Gastroesophageal sphincter (tissue), 4 donors: Measurements from ENCODE around the gene LYST. TPM values are rescaled to one million over a fixed set of nuclear protein-coding genes. Genes with fewer than 3 reads are reported as not detected.

Experiments
- ATAC-seq: fragments of 150-250 bp; one replicate; pipeline ENCODE4 v1.9.1; 2016; ENCODE audit warnings: mild to moderate bottlenecking, moderate library complexity
- H3K27ac ChIP-seq, 4 donors: fragments of 200-600 bp; sonication (generic) in 3 of 4; 1 replicate in 3 of 4; 2 replicates in 1 of 4; pipeline ENCODE4 v1.5.1; 2016 to 2019
- H3K27me3 ChIP-seq: fragments of 200-600 bp; sonication (generic); one replicate; pipeline ENCODE4 v1.5.1; 2019
- H3K36me3 ChIP-seq, 2 donors: fragments of 200-600 bp; sonication (generic); one replicate each; pipeline ENCODE4 v1.5.1; 2019; ENCODE audit warnings: control low read depth in 1 of 2
- H3K4me1 ChIP-seq, 3 donors: fragments of 200-600 bp; sonication (generic); 1 replicate in 2 of 3; 2 replicates in 1 of 3; pipeline ENCODE4 v1.5.1; 2016 to 2019; ENCODE audit warnings: control low read depth in 2 of 3
- H3K4me3 ChIP-seq, 2 donors: fragments of 200-600 bp; sonication (generic); one replicate each; pipeline ENCODE4 v1.5.1; 2019; ENCODE audit warnings: mild to moderate bottlenecking in 1 of 2, moderate library complexity in 1 of 2
- H3K9me3 ChIP-seq, 3 donors: fragments of 200-600 bp; sonication (generic); one replicate each; pipeline ENCODE4 v1.5.1; 2017 to 2019; ENCODE audit warnings: control low read depth in 2 of 3
- CTCF ChIP-seq, 4 experiments: fragments of 200-600 bp in 2 of 4; fragments of 450-650 bp in 2 of 4; sonication (generic) in 1 of 4; IDR thresholded peaks; one replicate each; pipeline ENCODE4 v1.5.1; 2017 to 2019; ENCODE audit warnings: antibody characterized with exemption in 4 of 4, mild to moderate bottlenecking in 2 of 4, moderate library complexity in 2 of 4
- EP300 ChIP-seq: sonication (generic); formaldehyde crosslinking; IDR thresholded peaks from one replicate; pipeline ENCODE4 v1.6.1; 2017; ENCODE audit warnings: antibody characterized with exemption, mild to moderate bottlenecking
- POLR2A ChIP-seq, 2 donors: fragments of 450-650 bp; IDR thresholded peaks; one replicate each; pipeline ENCODE4 v1.6.1; 2017; ENCODE audit warnings: antibody characterized with exemption in 2 of 2, mild to moderate bottlenecking in 2 of 2, moderate library complexity in 1 of 2
- POLR2AphosphoS5 ChIP-seq: sonication (generic); formaldehyde crosslinking; IDR thresholded peaks from one replicate; pipeline ENCODE4 v1.6.1; 2017; ENCODE audit warnings: antibody characterized with exemption
- WGBS, 2 donors: methylation state at CpG; one replicate each; pipeline ENCODE4 v1.1.5; 2018; ENCODE audit warnings: low coverage in 1 of 2; 5-methylcytosine and 5-hydroxymethylcytosine counted together
- total RNA-seq, 4 donors: library from RNA; depleted of rRNA; stranded (reverse); fragments of >200 nt; gene quantifications; one replicate each; pipeline ENCODE4 v1.1.0, GENCODE V29; 2016

LYST gene
- total RNA-seq, 4 donors from 2014 or later, result 27.4 to 63.5 (median 31.4) TPM

GRCh38 chr1:235675152-235675890 is 191.4 kb downstream of the LYST start:
- Histone ChIP-seq H3K27ac (no peak overlapping the region), H3K9me3 (peaks cover 0 to 19% (median 2%) of the 10 kb centered on the region in 3 donors), H3K4me3 (no peak overlapping the region), H3K36me3 (peaks cover 0 to 81% of the 10 kb centered on the region in 2 donors), H3K4me1 (no peaks in the 10 kb centered on the region), H3K27me3 (no peaks in the 10 kb centered on the region)
- ATAC-seq, result no peak
- TF ChIP-seq POLR2A (IDR thresholded peaks at IDR 0.05), result no peak
- TF ChIP-seq EP300, result no peak
- no peak for TF ChIP-seq POLR2AphosphoS5
- no peak for TF ChIP-seq CTCF (IDR thresholded peaks at IDR 0.05)
- WGBS, 2 donors, result 95 to 96% methylated on average over 4 to 7 of the region's 10 CpGs

GRCh38 chr1:235673981-235674380 is 192.7 kb downstream of the LYST start:
- 71 to 77% methylated on average over 2 to 6 of the region's 7 CpGs for WGBS, 2 donors
- Histone ChIP-seq H3K4me3 (no peak overlapping the region), H3K4me1 (no peaks in the 10 kb centered on the region), H3K27ac (no peak overlapping the region), H3K27me3 (no peaks in the 10 kb centered on the region), H3K36me3 (peaks cover 2 to 90% of the 10 kb centered on the region in 2 donors), H3K9me3 (peaks cover 0 to 31% (median 2%) of the 10 kb centered on the region in 3 donors)
- no peak for TF ChIP-seq POLR2AphosphoS5
- no peak for TF ChIP-seq EP300
- TF ChIP-seq CTCF (IDR thresholded peaks at IDR 0.05), result no peak
- TF ChIP-seq POLR2A (IDR thresholded peaks at IDR 0.05), result no peak
- no peak for ATAC-seq

- no peak for ATAC-seq
- 86 to 100% methylated on average over 1 of the region's 1 CpG for WGBS, 2 donors
- Histone ChIP-seq H3K4me1 (no peaks in the 10 kb centered on the region), H3K9me3 (peaks cover 0 to 31% (median 2%) of the 10 kb centered on the region in 3 donors), H3K27ac (no peak overlapping the region), H3K27me3 (no peaks in the 10 kb centered on the region), H3K4me3 (no peak overlapping the region), H3K36me3 (peaks cover 2 to 81% of the 10 kb centered on the region in 2 donors)
- TF ChIP-seq POLR2A (IDR thresholded peaks at IDR 0.05) (no peak), POLR2AphosphoS5 (no peak), EP300 (no peak), CTCF (IDR thresholded peaks at IDR 0.05) (no peak)
Measured at GRCh38 chr1:235671992-235672391, 194.7 kb downstream of the LYST start.

GRCh38 chr1:235670157-235670776 is 196.4 kb downstream of the LYST start:
- Histone ChIP-seq H3K4me1 (no peaks in the 10 kb centered on the region), H3K4me3 (no peak overlapping the region), H3K27me3 (no peaks in the 10 kb centered on the region), H3K27ac (no peak overlapping the region), H3K36me3 (peaks cover 2 to 64% of the 10 kb centered on the region in 2 donors), H3K9me3 (peaks cover 0 to 27% (median 2%) of the 10 kb centered on the region in 3 donors)
- WGBS, 2 donors, result 98 to 100% methylated on average over 2 to 5 of the region's 8 CpGs
- no peak for TF ChIP-seq EP300
- no peak for TF ChIP-seq POLR2AphosphoS5
- no peak for TF ChIP-seq POLR2A (IDR thresholded peaks at IDR 0.05)
- TF ChIP-seq CTCF (IDR thresholded peaks at IDR 0.05), result no peak
- ATAC-seq, result no peak
